LNCAP (cell line): ENCODE results near the gene CSHL1.
"Not testable (repeated sequence)": the region's sequence is repeated elsewhere in the genome, so short reads cannot be mapped to it uniquely, and the experiment has no call there.

Experiments used
- CTCF ChIP-seq: fragments of 450-650 bp; IDR thresholded peaks from 2 replicates; pipeline ENCODE4 v1.5.1; 2017; ENCODE audit warnings: mild to moderate bottlenecking

CSHL1 gene

GRCh38 chr17:63873577-63873976 lies 37.5 kb downstream of the CSHL1 start, which contains the start of gene CSH2:
Gene CSH2 (minus strand): TSS chr17:63873677. CDS start chr17:63873614, 63 bp downstream.
- TF ChIP-seq CTCF = not testable (repeated sequence)
